H1 (cell line): ENCODE measurements around the gene CYP26C1. TPM values are rescaled to one million over a fixed set of nuclear protein-coding genes. Genes with fewer than 3 reads are reported as not detected.

ENCODE experiments used
- CTCF ChIA-PET: fragments of 300-600 bp; sonication (Branson Sonifier 250); formaldehyde crosslinking; loops from one replicate; lab custom pipeline; 2021; ENCODE audit not compliant: partially characterized antibody; lab: Charles Lee
- POLR2A ChIA-PET: fragments of 300-600 bp; sonication (Branson Sonifier 250); formaldehyde crosslinking; loops from one replicate; lab custom pipeline; 2021; ENCODE audit warnings: inconsistent platforms; ENCODE audit not compliant: partially characterized antibody; lab: Charles Lee
- DNase-seq, 2 experiments: peaks; one replicate each; pipeline versions ENCODE4 v3.0.0 to v3.0.0-alpha.2; 2010 to 2022; ENCODE audit warnings: low spot score in 2 of 2, low read depth in 1 of 2, mixed read lengths in 1 of 2
- FAIRE-seq: peaks from 2 replicates; lab custom pipeline; 2011; peaks lifted over from hg19 to GRCh38; lab: Jason Lieb, UNC
- H2AFZ ChIP-seq: 2 replicates; pipeline ENCODE4 v1.8.1; 2012; ENCODE audit warnings: low read length, inconsistent platforms
- H2AK5ac ChIP-seq: 2 replicates; pipeline ENCODE4 v1.6.1; 2013; ENCODE audit warnings: low read depth, low read length
- H2BK120ac ChIP-seq: replicated peaks from 2 replicates; pipeline ENCODE3; 2013; ENCODE audit warnings: low read depth, low read length, inconsistent platforms
- H2BK12ac ChIP-seq: 2 replicates; pipeline ENCODE4 v1.6.1; 2013; ENCODE audit warnings: low read depth, low read length
- H2BK15ac ChIP-seq: 2 replicates; pipeline ENCODE4 v1.6.1; 2013; ENCODE audit warnings: low read length
- H2BK20ac ChIP-seq: 2 replicates; pipeline ENCODE4 v1.6.1; 2013; ENCODE audit warnings: low read length
- H2BK5ac ChIP-seq: 2 replicates; pipeline ENCODE4 v1.6.1; 2013; ENCODE audit warnings: low read depth, low read length
- H3K14ac ChIP-seq: 2 replicates; pipeline ENCODE4 v1.6.1; 2013; ENCODE audit warnings: inconsistent platforms; ENCODE audit not compliant: insufficient read length
- H3K18ac ChIP-seq: 2 replicates; pipeline ENCODE4 v1.6.1; 2013; ENCODE audit warnings: low read length; ENCODE audit errors: extremely low read depth
- H3K23ac ChIP-seq: 2 replicates; pipeline ENCODE4 v1.6.1; 2013; ENCODE audit warnings: inconsistent platforms; ENCODE audit not compliant: insufficient read length
- H3K23me2 ChIP-seq: 2 replicates; pipeline ENCODE4 v1.6.1; 2013; ENCODE audit warnings: low read depth, low read length
- H3K27ac ChIP-seq: 2 replicates; pipeline ENCODE4 v1.6.1; 2011; ENCODE audit warnings: low read depth, low read length, inconsistent platforms
- H3K27me3 ChIP-seq, 4 experiments: replicated peaks in 1 of 4; 1 replicate in 1 of 4; 2 replicates in 3 of 4; pipeline versions ENCODE4 v1.6.1 to v1.8.1; 2011 to 2013; ENCODE audit warnings: low read length in 3 of 4, mild to moderate bottlenecking in 3 of 4, inconsistent platforms in 2 of 4, mixed read lengths in 2 of 4, moderate library complexity in 1 of 4; ENCODE audit not compliant: control insufficient read depth in 3 of 4, insufficient read depth in 3 of 4; ENCODE audit errors: extremely low read depth in 1 of 4
- H3K36me3 ChIP-seq, 4 experiments: 2 replicates each; pipeline versions ENCODE4 v1.6.1 to v1.8.1; 2011 to 2013; ENCODE audit warnings: mild to moderate bottlenecking in 4 of 4, low read length in 3 of 4, moderate library complexity in 2 of 4, control low read depth in 1 of 4, inconsistent platforms in 1 of 4; ENCODE audit not compliant: insufficient read depth in 4 of 4, control insufficient read depth in 2 of 4
- H3K4ac ChIP-seq: replicated peaks from 2 replicates; pipeline ENCODE3; 2013; ENCODE audit warnings: low read length, low read depth, mixed read lengths, inconsistent platforms; ENCODE audit not compliant: insufficient read length
- H3K4me1 ChIP-seq, 4 experiments: replicated peaks in 1 of 4; 1 replicate in 1 of 4; 2 replicates in 3 of 4; pipeline versions ENCODE4 v1.6.1 to v1.8.1; 2011 to 2013; ENCODE audit warnings: low read length in 3 of 4, inconsistent platforms in 2 of 4, mixed read lengths in 1 of 4; ENCODE audit not compliant: insufficient read depth in 4 of 4, control insufficient read depth in 3 of 4
- H3K4me2 ChIP-seq, 2 experiments: 2 replicates each; pipeline versions ENCODE4 v1.6.1 to v1.8.1; 2011 to 2013; ENCODE audit warnings: low read depth in 2 of 2, low read length in 2 of 2, control low read depth in 1 of 2, inconsistent platforms in 1 of 2, mild to moderate bottlenecking in 1 of 2; ENCODE audit not compliant: insufficient read depth in 1 of 2
- H3K4me3 ChIP-seq, 4 experiments: fragments of 200-600, 300-600 bp in 1 of 4; sonication (generic), shearing (Covaris generic), sonication (Bioruptor Twin) in 1 of 4; 2 replicates each; pipeline versions ENCODE4 v1.5.1 to v1.8.1; 2011 to 2016; ENCODE audit warnings: low read length in 4 of 4, low read depth in 3 of 4, control low read depth in 2 of 4, inconsistent platforms in 2 of 4, mild to moderate bottlenecking in 2 of 4, mixed read lengths in 1 of 4, moderate library complexity in 1 of 4; ENCODE audit not compliant: insufficient read depth in 2 of 4; ENCODE audit errors: extremely low read depth in 1 of 4
- H3K56ac ChIP-seq: replicated peaks from 2 replicates; pipeline ENCODE3; 2013; ENCODE audit warnings: low read depth, mild to moderate bottlenecking, mixed read lengths, low read length, inconsistent platforms; ENCODE audit not compliant: insufficient read length
- H3K79me1 ChIP-seq: 2 replicates; pipeline ENCODE4 v1.6.1; 2013; ENCODE audit warnings: low read depth, low read length, control low read depth
- H3K79me2 ChIP-seq, 2 experiments: 2 replicates each; pipeline versions ENCODE4 v1.6.1 to v1.8.1; 2012 to 2013; ENCODE audit warnings: low read length in 2 of 2, mild to moderate bottlenecking in 2 of 2, inconsistent platforms in 1 of 2; ENCODE audit not compliant: insufficient read depth in 2 of 2, control insufficient read depth in 1 of 2
- H3K9ac ChIP-seq, 4 experiments: replicated peaks in 1 of 4; 1 replicate in 1 of 4; 2 replicates in 3 of 4; pipeline versions ENCODE4 v1.6.1 to v1.8.1; 2011 to 2013; ENCODE audit warnings: low read depth in 3 of 4, low read length in 3 of 4, control low read depth in 2 of 4, mild to moderate bottlenecking in 2 of 4, moderate library complexity in 2 of 4, inconsistent platforms in 1 of 4; ENCODE audit errors: extremely low read depth in 1 of 4
- H3K9me3 ChIP-seq, 2 experiments: 2 replicates each; pipeline versions ENCODE4 v1.6.1 to v1.8.1; 2012 to 2013; ENCODE audit warnings: mild to moderate bottlenecking in 2 of 2, moderate library complexity in 2 of 2, control low read depth in 1 of 2, inconsistent platforms in 1 of 2, low read depth in 1 of 2, low read length in 1 of 2, mixed read lengths in 1 of 2; ENCODE audit not compliant: insufficient read depth in 2 of 2
- H4K20me1 ChIP-seq, 2 experiments: replicated peaks in 1 of 2; 2 replicates each; pipeline versions ENCODE3 to v1.8.1; 2011 to 2013; ENCODE audit warnings: inconsistent platforms in 2 of 2, low read length in 2 of 2, mild to moderate bottlenecking in 1 of 2; ENCODE audit not compliant: insufficient read depth in 2 of 2, control insufficient read depth in 1 of 2
- H4K5ac ChIP-seq: 2 replicates; pipeline ENCODE4 v1.6.1; 2013; ENCODE audit warnings: low read length, low read depth, mixed read lengths, inconsistent platforms; ENCODE audit not compliant: insufficient read length
- H4K8ac ChIP-seq: 2 replicates; pipeline ENCODE4 v1.8.0; 2013; ENCODE audit warnings: mild to moderate bottlenecking, moderate library complexity, low read length, inconsistent platforms; ENCODE audit not compliant: insufficient read depth; ENCODE audit errors: extremely low read depth
- H4K91ac ChIP-seq: replicated peaks from 2 replicates; pipeline ENCODE3; 2013; ENCODE audit warnings: low read length, mixed read lengths, inconsistent platforms; ENCODE audit not compliant: insufficient read length
- BACH1 ChIP-seq: IDR thresholded peaks from 2 replicates; pipeline ENCODE4 v1.6.1; 2012; ENCODE audit warnings: low read length, improper control_type of control experiment
- BCL11A ChIP-seq, 2 experiments: IDR thresholded peaks; one replicate each; pipeline ENCODE4 v1.6.1; 2011; ENCODE audit warnings: low read depth in 2 of 2, low read length in 2 of 2, mild to moderate bottlenecking in 2 of 2
- BRCA1 ChIP-seq: IDR thresholded peaks from 2 replicates; pipeline ENCODE4 v1.6.1; 2012; ENCODE audit warnings: low read depth, low read length, improper control_type of control experiment
- E2F6 ChIP-seq: IDR thresholded peaks from 2 replicates; pipeline ENCODE4 v1.6.1; 2012; ENCODE audit warnings: inconsistent platforms
- EZH2 ChIP-seq: fragments of 200-600 bp; sonication (generic); IDR thresholded peaks from 2 replicates; pipeline ENCODE4 v1.7.1; 2012; ENCODE audit warnings: low read depth, mild to moderate bottlenecking, moderate library complexity, low read length, inconsistent platforms; ENCODE audit not compliant: severe bottlenecking
- GABPA ChIP-seq: IDR thresholded peaks from 2 replicates; pipeline ENCODE4 v1.6.1; 2011; ENCODE audit warnings: mild to moderate bottlenecking, low read length, moderate library complexity, borderline replicate concordance; ENCODE audit not compliant: insufficient read depth
- KDM1A ChIP-seq: fragments of 200-600, 300-600 bp; sonication (generic); IDR thresholded peaks from 2 replicates; pipeline ENCODE4 v1.7.1; 2016; ENCODE audit warnings: mild to moderate bottlenecking, low read length, borderline replicate concordance
- RAD21 ChIP-seq, 2 experiments: IDR thresholded peaks in 1 of 2; conservative IDR thresholded peaks in 1 of 2; 2 replicates each; pipeline ENCODE4 v1.6.1; 2011; ENCODE audit warnings: low read depth in 2 of 2, low read length in 2 of 2, improper control_type of control experiment in 1 of 2, inconsistent platforms in 1 of 2, mild to moderate bottlenecking in 1 of 2, moderate library complexity in 1 of 2
- RFX5 ChIP-seq: IDR thresholded peaks from 2 replicates; pipeline ENCODE4 v1.6.1; 2011; ENCODE audit warnings: low read depth, low read length, improper control_type of control experiment, borderline replicate concordance
- SRF ChIP-seq: IDR thresholded peaks from 2 replicates; pipeline ENCODE4 v1.6.1; 2011; ENCODE audit warnings: mild to moderate bottlenecking, low read depth, low read length, moderate library complexity
- ZNF274 ChIP-seq: IDR thresholded peaks from 2 replicates; pipeline ENCODE4 v1.7.0; 2012; ENCODE audit warnings: low read length, borderline replicate concordance; ENCODE audit errors: extremely low read depth
- WGBS, 2 experiments: shearing (Covaris generic) in 1 of 2; methylation state at CpG; one replicate each; pipeline versions ENCODE4 v1.1.6 to v1.1.7; 2013 to 2015; ENCODE audit warnings: low lambda C conversion rate in 2 of 2, mixed read lengths in 2 of 2, inconsistent platforms in 1 of 2, low coverage in 1 of 2, missing lambda C conversion rate in 1 of 2; ENCODE audit not compliant: insufficient replicate concordance in 2 of 2, insufficient coverage in 1 of 2, insufficient read length in 1 of 2; ENCODE audit errors: extremely low coverage in 1 of 2, missing lambda C conversion rate in 1 of 2; 5-methylcytosine and 5-hydroxymethylcytosine counted together
- polyA plus RNA-seq, 7 experiments: library from polyadenylated mRNA; depleted of rRNA in 3 of 7; stranded (reverse) in 5 of 7; unstranded in 2 of 7; fragments of >200 nt in 5 of 7; fragments of 200-250 nt in 2 of 7; gene quantifications; 1 replicate in 5 of 7; 2 replicates in 1 of 7; 4 replicates in 1 of 7; pipeline versions ENCODE4 v1.2.1 to v1.2.3, GENCODE V29; 2011 to 2013; ENCODE audit warnings: missing spikeins in 2 of 7, mixed read lengths in 2 of 7
- total RNA-seq: library from RNA; stranded (reverse); fragmentation: NEBNext Ultra II Directional; extraction: Animal tissue kit (Norgen Biotek cat#: 25700); gene quantifications from 2 replicates; pipeline ENCODE4 v1.2.1, GENCODE V29; 2021
- TF ChIP-seq, protein P1 (sequence below): IDR thresholded peaks from 2 replicates; pipeline ENCODE4 v1.6.1; 2011; ENCODE audit warnings: low read depth, mild to moderate bottlenecking, low read length; ENCODE audit not compliant: insufficient read depth

The CYP26C1 gene
- total and polyA plus RNA-seq, 2 of the 8 experiments (the other 6 are each of a cell fraction or from before 2014, with no cell fraction given) = 0.12 to 0.28 TPM

DNA sequence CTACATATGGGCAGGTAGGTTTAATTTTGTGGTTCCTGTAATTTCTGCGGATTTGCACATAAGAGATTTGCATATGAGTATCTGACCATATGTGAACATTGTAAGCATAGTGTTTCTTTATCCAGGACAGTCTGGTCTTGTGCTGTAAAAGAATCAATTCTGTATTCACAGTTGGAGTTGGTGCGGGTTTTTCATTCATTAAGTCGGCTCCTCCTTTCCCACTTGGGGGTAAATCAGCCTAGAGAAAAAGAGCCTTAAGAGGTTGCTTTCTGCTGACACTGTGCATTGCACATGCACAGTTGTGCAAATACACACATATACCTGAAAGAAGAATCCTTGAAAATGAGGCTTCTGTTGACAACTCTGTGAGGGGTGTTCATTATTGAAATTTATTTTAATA is 6.1 kb upstream of the CYP26C1 start:
- ChIA-PET CTCF (interaction anchor here (1.3 to 3.6 kb wide), 2 partner anchors 10 to 16 kb away, joined by 7 to 22 read pairs; no protein-coding TSS in a partner anchor), POLR2A (interaction anchor here (1.5 kb wide), 1 partner anchor 10 kb away, joined by 3 read pairs; no protein-coding TSS in a partner anchor)
- no peaks in the 10 kb centered on the region for H3K23me2 ChIP-seq
- H3K9me3 ChIP-seq = no peaks in the 10 kb centered on the region
- peaks cover 9 to 19% (median 11%) of the 10 kb centered on the region in 4 experiments for H3K27me3 ChIP-seq
- no peak overlapping the region for H3K18ac ChIP-seq
- no peaks in the 10 kb centered on the region for H3K79me1 ChIP-seq
- H3K4ac ChIP-seq = no peak overlapping the region
- no peak overlapping the region for H2BK15ac ChIP-seq
- no peak overlapping the region for H2BK120ac ChIP-seq
- no peak overlapping the region for H3K4me3 ChIP-seq
- H2BK20ac ChIP-seq = no peak overlapping the region
- H3K14ac ChIP-seq = no peak overlapping the region
- H3K36me3 ChIP-seq = no peaks in the 10 kb centered on the region
- FAIRE-seq (no peak), DNase-seq (no peak)
- no peak overlapping the region for H2AFZ ChIP-seq
- no peaks in the 10 kb centered on the region for H3K79me2 ChIP-seq
- no peak overlapping the region for H3K56ac ChIP-seq
- H2AK5ac ChIP-seq = no peak overlapping the region
- H3K4me1 ChIP-seq = peaks cover 0 to 2% (median 0%) of the 10 kb centered on the region in 4 experiments; a peak in 2 of 7 replicates
- H3K9ac ChIP-seq = no peak overlapping the region
- no peak overlapping the region for H4K91ac ChIP-seq
- no peak overlapping the region for H4K5ac ChIP-seq
- no peak overlapping the region for H2BK12ac ChIP-seq
- WGBS, 2 experiments = 77% methylated on average over 3 of the region's 3 CpGs; no CpG with 5 or more reads in 1 of the 2 experiments
- H3K4me2 ChIP-seq = no peak overlapping the region
- H4K20me1 ChIP-seq = no peaks in the 10 kb centered on the region
- no peak overlapping the region for H4K8ac ChIP-seq
- H3K23ac ChIP-seq = no peak overlapping the region
- H2BK5ac ChIP-seq = no peak overlapping the region
- no peak overlapping the region for H3K27ac ChIP-seq
- TF ChIP-seq RFX5 (no peak), E2F6 (no peak), RAD21 (IDR thresholded peaks at IDR 0.05 in 1 of 2, conservative IDR thresholded peaks at IDR 0.05 in 1 of 2; ENCODE audit: low read depth in 2 of 2, low read length in 2 of 2) (no peak), SRF (no peak), EZH2 (no peak), BACH1 (no peak), ZNF274 (no peak), KDM1A (no peak), GABPA (no peak), BCL11A (IDR thresholded peaks at IDR 0.05; ENCODE audit: low read depth in 2 of 2, low read length in 2 of 2) (no peak), BRCA1 (no peak)
- TF ChIP-seq, protein P1, sequence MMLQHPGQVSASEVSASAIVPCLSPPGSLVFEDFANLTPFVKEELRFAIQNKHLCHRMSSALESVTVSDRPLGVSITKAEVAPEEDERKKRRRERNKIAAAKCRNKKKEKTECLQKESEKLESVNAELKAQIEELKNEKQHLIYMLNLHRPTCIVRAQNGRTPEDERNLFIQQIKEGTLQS = no peak
